ENCODE data around the gene PKNOX2. TPM values are rescaled to one million over a fixed set of nuclear protein-coding genes. Genes with fewer than 3 reads are reported as not detected.

Gene PKNOX2
- total RNA-seq, 1 experiment from 2014 or later = 3.7 TPM

GRCh38 chr11:125397421-125397820 lies 232.9 kb downstream of the PKNOX2 start:
- ChIA-PET POLR2A (no interaction called here), CTCF (interaction anchor here (0.6 to 10.4 kb wide), 7 partner anchors 26 to 53 kb away, joined by 3 to 96 read pairs (median 5); no protein-coding TSS in a partner anchor)
- Mint-ChIP-seq H3K27me3 (ENCODE audit: low read depth) (peaks cover 2% of the 10 kb centered on the region), H3K4me1 (peaks cover 40% of the 10 kb centered on the region), H3K4me3 (no peak overlapping the region), H3K27ac (no peak overlapping the region), H3K9me3 (no peaks in the 10 kb centered on the region), H3K36me3 (no peaks in the 10 kb centered on the region)
- TF ChIP-seq MYBL2 (CRISPR knock-in tag; IDR thresholded peaks at IDR 0.05) = no peak
- TF ChIP-seq FOXJ3 (CRISPR knock-in tag; IDR thresholded peaks at IDR 0.05; ENCODE audit: borderline replicate concordance) = no peak
- no peak for TF ChIP-seq NR3C1 (CRISPR knock-in tag; conservative IDR thresholded peaks at IDR 0.05; ENCODE audit: low read depth)
- TF ChIP-seq IRF1 (CRISPR knock-in tag; IDR thresholded peaks at IDR 0.05) = no peak
- no peak for TF ChIP-seq GABPB1 (CRISPR knock-in tag; IDR thresholded peaks at IDR 0.05)
- no peak for TF ChIP-seq ELF4 (CRISPR knock-in tag; IDR thresholded peaks at IDR 0.05; ENCODE audit: low read depth)
- no peak for TF ChIP-seq ZNF416 (CRISPR knock-in tag; IDR thresholded peaks at IDR 0.05)
- ATAC-seq (no peak), DNase-seq (ENCODE audit: low spot score) (no peak)

GRCh38 chr11:125398475-125398874 lies 233.9 kb downstream of the PKNOX2 start:
- Mint-ChIP-seq H3K27me3 (ENCODE audit: low read depth) (peaks cover 10% of the 10 kb centered on the region), H3K27ac (no peak overlapping the region), H3K4me3 (no peak overlapping the region), H3K9me3 (no peaks in the 10 kb centered on the region), H3K36me3 (no peaks in the 10 kb centered on the region), H3K4me1 (peaks cover 44% of the 10 kb centered on the region)
- no peak for DNase-seq (ENCODE audit: low spot score)
- ChIA-PET POLR2A (no interaction called here), CTCF (interaction anchor here (1.4 to 10.4 kb wide), 5 partner anchors 25 to 54 kb away, joined by 4 to 96 read pairs (median 6); no protein-coding TSS in a partner anchor)
- TF ChIP-seq MXD4 (CRISPR knock-in tag; IDR thresholded peaks at IDR 0.05; ENCODE audit: borderline replicate concordance) (no peak), ZNF121 (CRISPR knock-in tag; IDR thresholded peaks at IDR 0.05) (no peak), E2F4 (CRISPR knock-in tag; IDR thresholded peaks at IDR 0.05; ENCODE audit: borderline replicate concordance, low read depth) (no peak), ARID4B (CRISPR knock-in tag; IDR thresholded peaks at IDR 0.05; ENCODE audit: borderline replicate concordance) (no peak), PREB (CRISPR knock-in tag; IDR thresholded peaks at IDR 0.05; ENCODE audit: borderline replicate concordance) (no peak), NR1H2 (CRISPR knock-in tag; IDR thresholded peaks at IDR 0.05) (no peak), STAT6 (CRISPR knock-in tag; conservative IDR thresholded peaks at IDR 0.05; ENCODE audit: low read depth) (no peak), FOXP4 (CRISPR knock-in tag; IDR thresholded peaks at IDR 0.05) (no peak), PRRX2 (CRISPR knock-in tag; IDR thresholded peaks at IDR 0.05) (no peak), ZBTB43 (CRISPR knock-in tag; IDR thresholded peaks at IDR 0.05) (no peak), GRHL2 (CRISPR knock-in tag; IDR thresholded peaks at IDR 0.05; ENCODE audit: insufficient replicate concordance, severe bottlenecking) (no peak), GABPB1 (CRISPR knock-in tag; IDR thresholded peaks at IDR 0.05) (no peak), JUN (CRISPR knock-in tag; IDR thresholded peaks at IDR 0.05) (no peak)
- no peak for ATAC-seq

Measured in WTC11 (cell line).